ENCODE data around the gene RENBP.

Gene RENBP

GRCh38 chrX:153922932-153923857 lies 21.2 kb downstream of the RENBP start:
- peaks cover 14% of the 10 kb centered on the region for H4K20me1 ChIP-seq (ENCODE audit: insufficient read depth, low read length, poor library complexity, severe bottlenecking)
- peaks cover 7% of the 10 kb centered on the region; the same call in 1 of the 2 replicates for H3K36me3 ChIP-seq (ENCODE audit: insufficient read depth, low read length)
- H3K27me3 ChIP-seq (ENCODE audit: insufficient read depth, low read length, poor library complexity, severe bottlenecking): no peaks in the 10 kb centered on the region

GRCh38 chrX:153921511-153922446 lies 22.7 kb downstream of the RENBP start:
- Histone ChIP-seq H3F3A (ENCODE audit: low read depth) (0 out of 2 replicates have a peak, but pooled peaks cover 3% of the 10 kb centered on the region), H3K36me3 (ENCODE audit: insufficient read depth, low read length) (peaks cover 7% of the 10 kb centered on the region; the same call in 1 of the 2 replicates), H3K9me2 (replicated peaks; ENCODE audit: low read depth, low read length) (no peaks in the 10 kb centered on the region), H3K4me2 (ENCODE audit: low read depth, low read length, poor library complexity, severe bottlenecking) (peak overlapping the region; percentile 84), H3K4me1 (ENCODE audit: insufficient read depth, low read length, poor library complexity, severe bottlenecking) (peaks cover 3% of the 10 kb centered on the region), H4K20me1 (ENCODE audit: insufficient read depth, low read length, poor library complexity, severe bottlenecking) (peaks cover 14% of the 10 kb centered on the region), H3K79me2 (ENCODE audit: insufficient read depth, low read length) (peaks cover 57% of the 10 kb centered on the region), H2AFZ (ENCODE audit: low read length) (no peak overlapping the region), H3K9me3 (ENCODE audit: insufficient read depth, low read depth, low read length) (no peaks in the 10 kb centered on the region), H3K4me3 (ENCODE audit: low read length, poor library complexity, severe bottlenecking) (peak overlapping the region; percentile 98), H3K27me3 (ENCODE audit: insufficient read depth, low read length, poor library complexity, severe bottlenecking) (no peaks in the 10 kb centered on the region), H3K9ac (ENCODE audit: low read depth, low read length, poor library complexity, severe bottlenecking) (peak overlapping the region; percentile 100)
- no peak for TF ChIP-seq CTCF (conservative IDR thresholded peaks at IDR 0.05; ENCODE audit: low read length)
- TF ChIP-seq EZH2phosphoT487 (IDR thresholded peaks at IDR 0.05; ENCODE audit: borderline replicate concordance): no peak

More at GRCh38 chrX:153922932-153923857, 21.2 kb downstream of the RENBP start:
- no peaks in the 10 kb centered on the region for H3K9me2 ChIP-seq (replicated peaks; ENCODE audit: low read depth, low read length)
- peaks cover 7% of the 10 kb centered on the region; the same call in 1 of the 2 replicates for H3F3A ChIP-seq (ENCODE audit: low read depth)
- H3K9me3 ChIP-seq (ENCODE audit: insufficient read depth, low read depth, low read length): no peaks in the 10 kb centered on the region
- peaks cover 3% of the 10 kb centered on the region for H3K4me1 ChIP-seq (ENCODE audit: insufficient read depth, low read length, poor library complexity, severe bottlenecking)
- TF ChIP-seq CTCF (conservative IDR thresholded peaks at IDR 0.05; ENCODE audit: low read length) (peak; percentile 26), EZH2phosphoT487 (IDR thresholded peaks at IDR 0.05; ENCODE audit: borderline replicate concordance) (no peak)
- peaks cover 57% of the 10 kb centered on the region for H3K79me2 ChIP-seq (ENCODE audit: insufficient read depth, low read length)
- H2AFZ ChIP-seq (ENCODE audit: low read length): no peak overlapping the region
- H3K4me2 ChIP-seq (ENCODE audit: low read depth, low read length, poor library complexity, severe bottlenecking): peak overlapping the region; percentile 84
- peak overlapping the region; percentile 98 for H3K4me3 ChIP-seq (ENCODE audit: low read length, poor library complexity, severe bottlenecking)
- peak overlapping the region; percentile 100 for H3K9ac ChIP-seq (ENCODE audit: low read depth, low read length, poor library complexity, severe bottlenecking)

- Histone ChIP-seq H3K4me3 (ENCODE audit: low read length, poor library complexity, severe bottlenecking) (no peak overlapping the region), H3K27me3 (ENCODE audit: insufficient read depth, low read length, poor library complexity, severe bottlenecking) (no peaks in the 10 kb centered on the region), H3K9me2 (replicated peaks; ENCODE audit: low read depth, low read length) (no peaks in the 10 kb centered on the region), H3K79me2 (ENCODE audit: insufficient read depth, low read length) (peaks cover 57% of the 10 kb centered on the region), H3F3A (ENCODE audit: low read depth) (no peaks in the 10 kb centered on the region), H2AFZ (ENCODE audit: low read length) (no peak overlapping the region), H3K4me2 (ENCODE audit: low read depth, low read length, poor library complexity, severe bottlenecking) (no peak overlapping the region), H3K36me3 (ENCODE audit: insufficient read depth, low read length) (peaks cover 7% of the 10 kb centered on the region; the same call in 1 of the 2 replicates), H4K20me1 (ENCODE audit: insufficient read depth, low read length, poor library complexity, severe bottlenecking) (peaks cover 14% of the 10 kb centered on the region), H3K4me1 (ENCODE audit: insufficient read depth, low read length, poor library complexity, severe bottlenecking) (peaks cover 3% of the 10 kb centered on the region), H3K9ac (ENCODE audit: low read depth, low read length, poor library complexity, severe bottlenecking) (no peak overlapping the region), H3K9me3 (ENCODE audit: insufficient read depth, low read depth, low read length) (no peaks in the 10 kb centered on the region)
- TF ChIP-seq EZH2phosphoT487 (IDR thresholded peaks at IDR 0.05; ENCODE audit: borderline replicate concordance): no peak
- TF ChIP-seq CTCF (conservative IDR thresholded peaks at IDR 0.05; ENCODE audit: low read length): no peak
Measured at GRCh38 chrX:153921070-153921469, 23.4 kb downstream of the RENBP start.
